22Rv1 (cell line): ENCODE results near the gene DNAJB8.

Source experiments
- H3K27ac ChIP-seq: fragments of 450-650 bp; 2 replicates; pipeline ENCODE4 v1.5.1; 2017
- ZFX ChIP-seq: fragments of 450-650 bp; IDR thresholded peaks from 2 replicates; pipeline ENCODE4 v1.6.1; 2017; ENCODE audit warnings: antibody characterized with exemption, borderline replicate concordance
- TF ChIP-seq, protein P1 (sequence below): fragments of 450-650 bp; IDR thresholded peaks from 2 replicates; pipeline ENCODE4 v1.5.1; 2017; ENCODE audit warnings: mild to moderate bottlenecking

Gene DNAJB8

DNA sequence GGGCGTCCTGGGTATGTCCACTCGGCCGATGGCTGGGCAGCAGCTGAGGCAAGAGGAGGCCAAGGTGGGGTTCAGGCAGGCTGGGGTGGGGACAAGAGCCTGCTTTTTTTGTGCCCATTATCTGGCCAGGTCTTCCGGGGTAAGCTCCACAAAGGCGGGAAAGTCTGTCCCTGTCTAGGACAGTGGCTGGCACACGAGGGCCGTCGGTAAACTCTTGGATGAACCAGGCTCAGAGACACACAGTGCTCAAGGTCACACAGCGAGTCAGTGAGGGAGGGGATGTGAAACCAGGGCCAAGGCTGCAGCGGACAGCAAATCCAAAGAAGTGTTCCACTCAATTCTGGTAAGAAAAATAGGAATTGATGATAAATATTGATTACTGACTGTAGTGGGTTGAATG lies 2.9 kb downstream of the DNAJB8 start:
- TF ChIP-seq, protein P1, sequence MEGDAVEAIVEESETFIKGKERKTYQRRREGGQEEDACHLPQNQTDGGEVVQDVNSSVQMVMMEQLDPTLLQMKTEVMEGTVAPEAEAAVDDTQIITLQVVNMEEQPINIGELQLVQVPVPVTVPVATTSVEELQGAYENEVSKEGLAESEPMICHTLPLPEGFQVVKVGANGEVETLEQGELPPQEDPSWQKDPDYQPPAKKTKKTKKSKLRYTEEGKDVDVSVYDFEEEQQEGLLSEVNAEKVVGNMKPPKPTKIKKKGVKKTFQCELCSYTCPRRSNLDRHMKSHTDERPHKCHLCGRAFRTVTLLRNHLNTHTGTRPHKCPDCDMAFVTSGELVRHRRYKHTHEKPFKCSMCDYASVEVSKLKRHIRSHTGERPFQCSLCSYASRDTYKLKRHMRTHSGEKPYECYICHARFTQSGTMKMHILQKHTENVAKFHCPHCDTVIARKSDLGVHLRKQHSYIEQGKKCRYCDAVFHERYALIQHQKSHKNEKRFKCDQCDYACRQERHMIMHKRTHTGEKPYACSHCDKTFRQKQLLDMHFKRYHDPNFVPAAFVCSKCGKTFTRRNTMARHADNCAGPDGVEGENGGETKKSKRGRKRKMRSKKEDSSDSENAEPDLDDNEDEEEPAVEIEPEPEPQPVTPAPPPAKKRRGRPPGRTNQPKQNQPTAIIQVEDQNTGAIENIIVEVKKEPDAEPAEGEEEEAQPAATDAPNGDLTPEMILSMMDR: no peak
- no peak for TF ChIP-seq ZFX
- H3K27ac ChIP-seq: no peak overlapping the region

- TF ChIP-seq, protein P1: no peak
- no peak for TF ChIP-seq ZFX
- H3K27ac ChIP-seq: no peak overlapping the region
Measured at GRCh38 chr3:128463354-128463753, 3.3 kb downstream of the DNAJB8 start.

DNA sequence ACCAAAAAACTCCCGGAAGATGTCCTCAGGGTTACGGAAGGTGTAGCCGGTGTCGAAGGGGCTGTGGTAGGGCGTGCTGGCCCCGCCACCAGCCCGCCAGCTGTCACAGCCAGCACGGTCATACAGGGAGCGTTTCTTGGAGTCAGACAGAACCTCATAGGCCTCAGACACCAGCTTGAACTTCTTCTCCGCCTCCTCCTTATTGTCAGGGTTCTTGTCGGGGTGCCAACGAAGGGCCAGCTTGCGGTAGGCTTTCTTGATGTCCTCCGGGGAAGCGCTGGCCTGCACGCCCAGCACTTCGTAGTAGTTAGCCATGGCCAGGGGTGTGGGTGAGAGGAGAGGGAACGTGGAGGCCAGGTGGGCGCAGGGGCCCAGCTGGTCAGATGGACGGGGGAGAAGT lies 3.8 kb downstream of the DNAJB8 start:
- no peak overlapping the region for H3K27ac ChIP-seq
- TF ChIP-seq ZFX: no peak
- TF ChIP-seq, protein P1: no peak

DNA sequence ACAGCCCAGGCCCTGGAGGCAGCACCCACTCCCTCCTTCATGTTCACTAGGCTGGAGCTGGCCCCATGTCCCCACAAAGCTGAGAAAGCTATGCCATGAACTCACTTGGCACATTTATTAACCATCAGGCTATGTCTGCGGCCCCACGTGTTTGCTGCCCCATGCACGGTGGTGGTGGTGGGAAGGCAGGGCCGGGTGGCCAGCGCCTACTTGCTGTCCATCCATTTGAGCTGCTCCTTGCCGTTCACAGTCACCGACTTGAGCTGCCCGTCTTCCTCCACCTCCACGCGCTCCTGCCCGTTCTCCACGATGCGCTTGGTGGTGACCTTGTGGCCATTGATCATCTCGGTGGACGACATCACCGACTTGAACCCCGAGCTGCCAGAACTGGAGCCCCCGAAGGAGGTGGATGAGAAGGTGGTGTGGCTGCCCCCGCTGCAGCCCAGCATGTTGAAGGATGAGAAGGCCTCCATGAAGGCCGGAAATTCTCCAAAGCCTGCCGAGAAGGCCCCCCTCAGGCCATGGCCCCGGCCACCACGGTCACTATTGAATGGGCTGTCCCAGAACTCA lies 4.3 kb downstream of the DNAJB8 start:
- TF ChIP-seq, protein P1: no peak
- no peak for TF ChIP-seq ZFX
- no peak overlapping the region for H3K27ac ChIP-seq

- no peak overlapping the region for H3K27ac ChIP-seq
- TF ChIP-seq, protein P1: no peak
- no peak for TF ChIP-seq ZFX
Measured at GRCh38 chr3:128461731-128462130, 5.0 kb downstream of the DNAJB8 start.

DNA sequence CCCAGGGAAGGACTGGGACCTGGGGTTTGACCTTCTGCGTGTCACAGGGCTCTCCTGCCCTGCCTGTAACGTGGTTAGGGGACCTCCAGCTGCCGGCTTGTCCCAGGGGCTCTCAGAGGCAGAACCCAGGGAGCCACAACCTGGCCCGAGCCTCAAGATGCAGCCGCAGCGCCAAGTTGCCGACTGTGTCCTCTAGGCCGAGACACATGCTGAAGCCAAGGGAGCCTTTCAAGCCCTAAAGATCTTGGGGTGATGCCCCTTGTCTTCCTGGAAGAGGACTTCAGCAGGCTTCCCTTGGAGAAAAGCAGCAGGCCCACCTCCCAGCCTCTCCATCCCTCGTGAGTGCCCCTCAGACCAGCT lies 7.2 kb downstream of the DNAJB8 start:
- no peak overlapping the region for H3K27ac ChIP-seq
- TF ChIP-seq, protein P1: no peak
- no peak for TF ChIP-seq ZFX

DNA sequence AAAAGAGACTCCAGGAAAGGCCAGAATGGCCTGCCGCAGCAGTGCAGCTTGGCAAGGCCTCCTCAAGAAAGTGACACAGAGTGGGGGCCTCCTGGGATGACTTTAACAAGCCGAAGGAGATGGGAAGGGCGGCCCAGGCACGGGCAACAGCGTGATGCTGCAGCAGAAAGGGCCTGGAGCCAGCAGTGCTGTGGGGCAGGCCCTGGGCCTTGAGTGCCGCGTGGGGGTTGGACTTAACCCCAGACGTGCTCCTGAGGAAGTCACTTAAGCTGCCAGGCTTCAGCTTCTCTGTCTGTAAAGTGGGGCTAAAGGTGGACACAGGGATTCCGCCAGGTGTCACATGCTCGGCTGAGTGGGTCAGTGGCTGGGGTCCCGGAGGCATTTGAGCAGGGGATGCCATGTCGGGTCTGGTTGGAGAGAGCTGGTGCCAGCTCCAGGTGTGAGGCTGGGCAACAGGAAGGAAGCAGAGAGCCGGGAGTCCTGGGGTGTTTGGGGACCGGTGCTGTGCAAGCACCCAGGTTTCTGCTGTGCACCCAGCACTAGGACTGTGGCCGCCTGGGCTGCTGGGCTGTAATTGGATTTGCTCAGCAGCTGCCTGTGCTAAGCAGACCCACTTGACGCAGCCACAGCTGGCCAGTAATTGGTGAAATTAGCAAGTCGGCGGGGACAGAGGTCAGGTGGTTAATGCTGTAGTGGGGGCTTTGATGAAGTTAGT lies 7.8 kb downstream of the DNAJB8 start:
- TF ChIP-seq ZFX: no peak
- TF ChIP-seq, protein P1: no peak
- H3K27ac ChIP-seq: no peak overlapping the region
